SU-DHL-6 (cell line): ENCODE results near the gene ECE2.
A peak's percentile ranks its signal among the peaks of the same experiment; 100 is the strongest.

Source experiments
- H2AFZ ChIP-seq: fragments of 200-600 bp; sonication (generic); 2 replicates; pipeline ENCODE4 v1.6.1; 2014; ENCODE audit warnings: low read depth, mild to moderate bottlenecking, moderate library complexity, mixed read lengths, antibody characterized with exemption, low read length; ENCODE audit not compliant: severe bottlenecking
- H3F3A ChIP-seq: fragments of 200-600 bp; shearing (Covaris generic); 2 replicates; pipeline ENCODE4 v1.6.0; 2016; ENCODE audit warnings: antibody characterized with exemption, mild to moderate bottlenecking; ENCODE audit not compliant: insufficient read depth
- H3K27ac ChIP-seq: fragments of 200-600 bp; sonication (generic); 2 replicates; pipeline ENCODE4 v1.5.1; 2016; ENCODE audit warnings: low read depth, mild to moderate bottlenecking, low read length, moderate library complexity, mixed read lengths
- H3K27me3 ChIP-seq: fragments of 200-600 bp; sonication (generic), shearing (Covaris generic); 2 replicates; pipeline ENCODE4 v1.6.0; 2014; ENCODE audit warnings: mild to moderate bottlenecking, low read length
- H3K36me3 ChIP-seq: fragments of 200-600 bp; sonication (generic); 2 replicates; pipeline ENCODE4 v1.6.1; 2014; ENCODE audit warnings: mild to moderate bottlenecking, low read length, mixed read lengths
- H3K4me2 ChIP-seq: fragments of 300-600, 200-600 bp; shearing (Covaris generic), sonication (generic); 2 replicates; pipeline ENCODE4 v1.6.0; 2014; ENCODE audit warnings: low read length, low read depth, mild to moderate bottlenecking; ENCODE audit not compliant: poor library complexity, severe bottlenecking
- H3K4me3 ChIP-seq: fragments of 200-600 bp; sonication (generic); 2 replicates; pipeline ENCODE4 v1.5.1; 2014; ENCODE audit warnings: antibody characterized with exemption, low read length, mild to moderate bottlenecking, mixed read lengths; ENCODE audit not compliant: insufficient read depth, poor library complexity, severe bottlenecking
- H3K79me2 ChIP-seq: fragments of 200-600 bp; sonication (generic); 2 replicates; pipeline ENCODE4 v1.6.1; 2014; ENCODE audit warnings: mild to moderate bottlenecking, low read length, moderate library complexity; ENCODE audit not compliant: insufficient read depth
- H3K9ac ChIP-seq: fragments of 200-600 bp; sonication (generic); 2 replicates; pipeline ENCODE4 v1.7.0; 2014; ENCODE audit warnings: mild to moderate bottlenecking, low read length
- H3K9me2 ChIP-seq: fragments of 200-600 bp; sonication (generic); replicated peaks from 2 replicates; pipeline ENCODE4 v1.6.1; 2014; ENCODE audit warnings: low read length; ENCODE audit not compliant: insufficient read depth
- H3K9me3 ChIP-seq: fragments of 200-600 bp; sonication (generic); 2 replicates; pipeline ENCODE4 v1.6.1; 2014; ENCODE audit warnings: low read length, mixed read lengths; ENCODE audit not compliant: insufficient read depth
- H4K20me1 ChIP-seq: fragments of 200-600 bp; sonication (generic); 2 replicates; pipeline ENCODE4 v1.6.1; 2014; ENCODE audit warnings: low read depth, mild to moderate bottlenecking, antibody characterized with exemption, low read length, moderate library complexity, mixed read lengths
- CTCF ChIP-seq: fragments of 200-600 bp; sonication (generic); IDR thresholded peaks from one replicate; pipeline ENCODE4 v1.5.1; 2017; ENCODE audit warnings: antibody characterized with exemption, mild to moderate bottlenecking, low read length, moderate library complexity; ENCODE audit not compliant: insufficient read depth, poor library complexity, severe bottlenecking
- EZH2phosphoT487 ChIP-seq: fragments of 200-600 bp; sonication (generic), shearing (Covaris generic); conservative IDR thresholded peaks from 2 replicates; pipeline ENCODE4 v1.6.1; 2018; ENCODE audit warnings: mild to moderate bottlenecking, antibody characterized with exemption, low read length, moderate library complexity, mixed read lengths

The ECE2 gene

GRCh38 chr3:184275961-184276910 lies at the start of gene ECE2:
TSS of gene ECE2 (plus strand) at chr3:184276022. CDS start at chr3:184276154, 132 bp downstream.
- Histone ChIP-seq H3F3A (no peaks in the 10 kb centered on the region), H3K36me3 (no peaks in the 10 kb centered on the region), H3K27me3 (no peaks in the 10 kb centered on the region), H4K20me1 (no peaks in the 10 kb centered on the region), H2AFZ (no peak within 1 kb of the TSS), H3K27ac (no peak within 1 kb of the TSS), H3K4me3 (no peak within 1 kb of the TSS), H3K4me2 (no peak within 1 kb of the TSS), H3K9ac (no peak within 1 kb of the TSS), H3K9me2 (no peaks in the 10 kb centered on the region), H3K79me2 (no peaks in the 10 kb centered on the region), H3K9me3 (no peaks in the 10 kb centered on the region)
- TF ChIP-seq CTCF = no peak
- TF ChIP-seq EZH2phosphoT487 = no peak

GRCh38 chr3:184227481-184227935 lies 48.3 kb upstream of the ECE2 start:
- no peak overlapping the region for H3K27ac ChIP-seq
- no peak overlapping the region for H3K4me2 ChIP-seq
- no peak for TF ChIP-seq EZH2phosphoT487
- peak; percentile 89 for TF ChIP-seq CTCF
- H3K9ac ChIP-seq = no peak overlapping the region
- H3K79me2 ChIP-seq = no peaks in the 10 kb centered on the region
- no peaks in the 10 kb centered on the region for H3K9me3 ChIP-seq
- H3K36me3 ChIP-seq = no peaks in the 10 kb centered on the region
- no peaks in the 10 kb centered on the region for H3F3A ChIP-seq
- no peaks in the 10 kb centered on the region for H3K9me2 ChIP-seq
- H2AFZ ChIP-seq = no peak overlapping the region
- H3K27me3 ChIP-seq = no peaks in the 10 kb centered on the region
- H4K20me1 ChIP-seq = no peaks in the 10 kb centered on the region
- no peak overlapping the region for H3K4me3 ChIP-seq

- no peaks in the 10 kb centered on the region for H4K20me1 ChIP-seq
- H3K27ac ChIP-seq = no peak overlapping the region
- H3K79me2 ChIP-seq = no peaks in the 10 kb centered on the region
- H3K27me3 ChIP-seq = no peaks in the 10 kb centered on the region
- peak overlapping the region; percentile 47; the same call in 1 of the 2 replicates for H3K9ac ChIP-seq
- H3K9me3 ChIP-seq = no peaks in the 10 kb centered on the region
- no peak for TF ChIP-seq CTCF
- no peak for TF ChIP-seq EZH2phosphoT487
- no peaks in the 10 kb centered on the region for H3K36me3 ChIP-seq
- H3K4me2 ChIP-seq = peak overlapping the region; percentile 69
- no peak overlapping the region for H2AFZ ChIP-seq
- H3K4me3 ChIP-seq = peak overlapping the region; percentile 58
- H3K9me2 ChIP-seq = no peaks in the 10 kb centered on the region
- H3F3A ChIP-seq = no peaks in the 10 kb centered on the region
These were observed 47.3 kb upstream of the ECE2 start for GRCh38 chr3:184228376-184229137.
